KMS-11 (cell line): ENCODE data around the gene DLST.

ENCODE experiments used
- H2AFZ ChIP-seq: fragments of 200-600 bp; sonication (generic); 2 replicates; pipeline ENCODE4 v1.6.1; 2016; ENCODE audit warnings: antibody characterized with exemption, mixed run types, low read depth
- H3K27ac ChIP-seq: fragments of 200-600 bp; sonication (generic); 2 replicates; pipeline ENCODE4 v1.6.1; 2016; ENCODE audit warnings: mild to moderate bottlenecking, mixed run types
- H3K27me3 ChIP-seq: fragments of 200-600 bp; sonication (generic); 2 replicates; pipeline ENCODE4 v1.6.1; 2017; ENCODE audit warnings: mild to moderate bottlenecking, low read depth, mixed run types, moderate library complexity; ENCODE audit not compliant: insufficient read depth
- H3K36me3 ChIP-seq: fragments of 200-600 bp; sonication (generic); 2 replicates; pipeline ENCODE4 v1.6.1; 2017; ENCODE audit warnings: mild to moderate bottlenecking, mixed run types; ENCODE audit not compliant: insufficient read depth
- H3K4me1 ChIP-seq: fragments of 200-600 bp; sonication (generic); 2 replicates; pipeline ENCODE4 v1.6.1; 2016; ENCODE audit warnings: mild to moderate bottlenecking, low read depth, mixed run types; ENCODE audit not compliant: poor library complexity, severe bottlenecking
- H3K4me2 ChIP-seq: fragments of 200-600 bp; sonication (generic); 2 replicates; pipeline ENCODE4 v1.7.0; 2016; ENCODE audit warnings: mild to moderate bottlenecking, mixed run types
- H3K4me3 ChIP-seq: fragments of 200-600 bp; sonication (generic); IDR thresholded peaks from 2 replicates; pipeline ENCODE4 v1.6.1; 2017; ENCODE audit warnings: low read depth, low read length, mixed read lengths; ENCODE audit not compliant: insufficient read depth
- H3K79me2 ChIP-seq: fragments of 200-600 bp; sonication (generic); 2 replicates; pipeline ENCODE4 v1.6.1; 2016; ENCODE audit warnings: low read depth, mixed run types; ENCODE audit not compliant: insufficient read depth
- H3K9ac ChIP-seq: fragments of 200-600 bp; sonication (generic); 2 replicates; pipeline ENCODE4 v1.6.1; 2016; ENCODE audit warnings: mild to moderate bottlenecking, mixed run types
- H4K20me1 ChIP-seq: fragments of 200-600 bp; sonication (generic); 2 replicates; pipeline ENCODE4 v1.6.1; 2016; ENCODE audit warnings: mild to moderate bottlenecking, mixed run types; ENCODE audit not compliant: insufficient read depth
- CTCF ChIP-seq: fragments of 200-600 bp; sonication (generic); conservative IDR thresholded peaks from 2 replicates; pipeline ENCODE4 v1.6.1; 2017; ENCODE audit warnings: low read depth, mild to moderate bottlenecking, antibody characterized with exemption, low read length, moderate library complexity, mixed read lengths

The DLST gene

GRCh38 chr14:74909501-74909900 is 27.8 kb downstream of the DLST start:
- no peaks in the 10 kb centered on the region for H3K79me2 ChIP-seq
- TF ChIP-seq CTCF: no peak
- H3K27me3 ChIP-seq: no peaks in the 10 kb centered on the region
- no peak overlapping the region for H3K9ac ChIP-seq
- H3K4me3 ChIP-seq: no peak overlapping the region
- H3K36me3 ChIP-seq: no peaks in the 10 kb centered on the region
- H3K4me2 ChIP-seq: no peak overlapping the region
- H4K20me1 ChIP-seq: no peaks in the 10 kb centered on the region
- H3K27ac ChIP-seq: no peak overlapping the region
- H3K4me1 ChIP-seq: no peaks in the 10 kb centered on the region
- no peak overlapping the region for H2AFZ ChIP-seq

- no peaks in the 10 kb centered on the region for H3K4me1 ChIP-seq
- H3K36me3 ChIP-seq: no peaks in the 10 kb centered on the region
- no peak overlapping the region for H3K4me3 ChIP-seq
- no peak overlapping the region for H2AFZ ChIP-seq
- no peaks in the 10 kb centered on the region for H3K27me3 ChIP-seq
- no peak overlapping the region for H3K9ac ChIP-seq
- no peaks in the 10 kb centered on the region for H3K79me2 ChIP-seq
- H3K4me2 ChIP-seq: no peak overlapping the region
- no peaks in the 10 kb centered on the region for H4K20me1 ChIP-seq
- no peak overlapping the region for H3K27ac ChIP-seq
- no peak for TF ChIP-seq CTCF
Observed at GRCh38 chr14:74909911-74910310, 28.2 kb downstream of the DLST start.

GRCh38 chr14:74910556-74910955 is 28.8 kb downstream of the DLST start:
- H2AFZ ChIP-seq: no peak overlapping the region

GRCh38 chr14:74911221-74911620 is 29.5 kb downstream of the DLST start:
- no peaks in the 10 kb centered on the region for H3K79me2 ChIP-seq
- H3K27ac ChIP-seq: no peak overlapping the region
- H3K27me3 ChIP-seq: no peaks in the 10 kb centered on the region
- H2AFZ ChIP-seq: no peak overlapping the region
- H3K4me2 ChIP-seq: no peak overlapping the region
- no peak overlapping the region for H3K9ac ChIP-seq
- H3K4me3 ChIP-seq: no peak overlapping the region
- no peaks in the 10 kb centered on the region for H4K20me1 ChIP-seq
- no peaks in the 10 kb centered on the region for H3K4me1 ChIP-seq
- TF ChIP-seq CTCF: no peak
- no peaks in the 10 kb centered on the region for H3K36me3 ChIP-seq

More at GRCh38 chr14:74910556-74910955, 28.8 kb downstream of the DLST start:
- Histone ChIP-seq H3K27ac (no peak overlapping the region), H4K20me1 (no peaks in the 10 kb centered on the region), H3K4me3 (no peak overlapping the region), H3K36me3 (no peaks in the 10 kb centered on the region), H3K4me1 (no peaks in the 10 kb centered on the region), H3K27me3 (no peaks in the 10 kb centered on the region), H3K79me2 (no peaks in the 10 kb centered on the region), H3K9ac (no peak overlapping the region), H3K4me2 (no peak overlapping the region)
- no peak for TF ChIP-seq CTCF
